MM.1S (cell line): Measurements from ENCODE around the gene PCGF3.

ENCODE experiments used
- DNase-seq: peaks from one replicate; pipeline ENCODE4 v3.0.0-alpha.2; 2015
- H2AFZ ChIP-seq: fragments of 300-600 bp; sonication (generic); 2 replicates; pipeline ENCODE4 v1.6.0; 2016; ENCODE audit warnings: antibody characterized with exemption, low read length
- H3F3A ChIP-seq: fragments of 300-600 bp; sonication (generic); 2 replicates; pipeline ENCODE4 v1.6.1; 2016; ENCODE audit warnings: mild to moderate bottlenecking, antibody characterized with exemption, low read length, moderate library complexity, mixed read lengths; ENCODE audit not compliant: insufficient read depth
- H3K27ac ChIP-seq: fragments of 300-600 bp; sonication (generic); 2 replicates; pipeline ENCODE4 v1.5.1; 2016; ENCODE audit warnings: mild to moderate bottlenecking, low read length
- H3K27me3 ChIP-seq: fragments of 300-600 bp; sonication (generic); replicated peaks from 2 replicates; pipeline ENCODE4 v1.6.0; 2016; ENCODE audit warnings: low read length; ENCODE audit not compliant: insufficient read depth
- H3K36me3 ChIP-seq: fragments of 300-600 bp; sonication (generic); replicated peaks from 2 replicates; pipeline ENCODE4 v1.6.1; 2016; ENCODE audit warnings: mild to moderate bottlenecking, low read length, mixed read lengths; ENCODE audit not compliant: insufficient read depth
- H3K4me1 ChIP-seq: fragments of 300-600 bp; sonication (generic); 2 replicates; pipeline ENCODE4 v1.6.1; 2016; ENCODE audit warnings: low read length, mixed read lengths
- H3K4me2 ChIP-seq: fragments of 300-600 bp; sonication (generic); 2 replicates; pipeline ENCODE4 v1.6.0; 2016; ENCODE audit warnings: low read depth, low read length
- H3K4me3 ChIP-seq: fragments of 300-600 bp; sonication (generic); 2 replicates; pipeline ENCODE4 v1.5.1; 2016; ENCODE audit warnings: low read length, mixed read lengths
- H3K79me2 ChIP-seq: fragments of 300-600 bp; sonication (generic); 2 replicates; pipeline ENCODE4 v1.6.1; 2016; ENCODE audit warnings: mixed run types, low read length, mixed read lengths
- H3K9ac ChIP-seq: fragments of 300-600 bp; sonication (generic); 2 replicates; pipeline ENCODE4 v1.6.1; 2016; ENCODE audit warnings: low read length, mixed read lengths
- H3K9me2 ChIP-seq: fragments of 300-600 bp; sonication (generic); replicated peaks from 2 replicates; pipeline ENCODE4 v1.6.1; 2016; ENCODE audit warnings: mild to moderate bottlenecking, low read length, mixed read lengths; ENCODE audit not compliant: insufficient read depth
- H3K9me3 ChIP-seq: fragments of 300-600 bp; sonication (generic); replicated peaks from 2 replicates; pipeline ENCODE4 v1.6.1; 2016; ENCODE audit warnings: mild to moderate bottlenecking, low read length, mixed read lengths; ENCODE audit not compliant: insufficient read depth
- H4K20me1 ChIP-seq: fragments of 300-600 bp; sonication (generic); 2 replicates; pipeline ENCODE4 v1.6.1; 2016; ENCODE audit warnings: mild to moderate bottlenecking, low read length, moderate library complexity, mixed read lengths; ENCODE audit not compliant: insufficient read depth
- CTCF ChIP-seq: fragments of 300-600 bp; sonication (generic); IDR thresholded peaks from 2 replicates; pipeline ENCODE4 v1.5.1; 2016; ENCODE audit warnings: antibody characterized with exemption, low read length, mixed read lengths
- EZH2 ChIP-seq: fragments of 300-600 bp; sonication (generic); optimal IDR thresholded peaks from 2 replicates; pipeline ENCODE3; 2017; ENCODE audit warnings: low read depth, mild to moderate bottlenecking, antibody characterized with exemption, low read length, mixed read lengths
- EZH2phosphoT487 ChIP-seq: fragments of 300-600 bp; sonication (generic); IDR thresholded peaks from 2 replicates; pipeline ENCODE4 v1.6.1; 2018; ENCODE audit warnings: antibody characterized with exemption, low read length

Gene PCGF3

GRCh38 chr4:744212-744841 lies 38.7 kb downstream of the PCGF3 start:
- Histone ChIP-seq H3K4me1 (no peaks in the 10 kb centered on the region), H4K20me1 (no peaks in the 10 kb centered on the region), H3K9me3 (no peaks in the 10 kb centered on the region), H3K27ac (no peak overlapping the region), H3K79me2 (no peaks in the 10 kb centered on the region), H3F3A (no peaks in the 10 kb centered on the region), H3K4me3 (no peak overlapping the region), H3K36me3 (no peaks in the 10 kb centered on the region), H2AFZ (no peak overlapping the region), H3K9ac (no peak overlapping the region), H3K4me2 (no peak overlapping the region), H3K27me3 (no peaks in the 10 kb centered on the region), H3K9me2 (no peaks in the 10 kb centered on the region)
- no peak for DNase-seq
- no peak for TF ChIP-seq EZH2
- no peak for TF ChIP-seq CTCF
- TF ChIP-seq EZH2phosphoT487: no peak

- TF ChIP-seq EZH2phosphoT487 (no peak), CTCF (no peak), EZH2 (no peak)
- H3K36me3 ChIP-seq: no peaks in the 10 kb centered on the region
- H3K4me3 ChIP-seq: no peak overlapping the region
- no peaks in the 10 kb centered on the region for H4K20me1 ChIP-seq
- H3F3A ChIP-seq: no peaks in the 10 kb centered on the region
- no peaks in the 10 kb centered on the region for H3K4me1 ChIP-seq
- DNase-seq: no peak
- no peak overlapping the region for H2AFZ ChIP-seq
- no peak overlapping the region for H3K27ac ChIP-seq
- H3K9me3 ChIP-seq: no peaks in the 10 kb centered on the region
- no peak overlapping the region for H3K9ac ChIP-seq
- no peaks in the 10 kb centered on the region for H3K27me3 ChIP-seq
- H3K9me2 ChIP-seq: no peaks in the 10 kb centered on the region
- no peak overlapping the region for H3K4me2 ChIP-seq
- H3K79me2 ChIP-seq: no peaks in the 10 kb centered on the region
Measured at GRCh38 chr4:747546-748170, 42.0 kb downstream of the PCGF3 start.

GRCh38 chr4:748461-748860 lies 42.8 kb downstream of the PCGF3 start:
- H3K9ac ChIP-seq: no peak overlapping the region
- H4K20me1 ChIP-seq: no peaks in the 10 kb centered on the region
- no peak overlapping the region for H2AFZ ChIP-seq
- H3K4me1 ChIP-seq: no peaks in the 10 kb centered on the region
- DNase-seq: no peak
- H3K27me3 ChIP-seq: no peaks in the 10 kb centered on the region
- no peak for TF ChIP-seq EZH2phosphoT487
- TF ChIP-seq CTCF: no peak
- no peak for TF ChIP-seq EZH2
- no peaks in the 10 kb centered on the region for H3K36me3 ChIP-seq
- H3F3A ChIP-seq: no peaks in the 10 kb centered on the region
- H3K9me2 ChIP-seq: no peaks in the 10 kb centered on the region
- no peaks in the 10 kb centered on the region for H3K9me3 ChIP-seq
- H3K27ac ChIP-seq: no peak overlapping the region
- H3K4me3 ChIP-seq: no peak overlapping the region
- no peak overlapping the region for H3K4me2 ChIP-seq
- no peaks in the 10 kb centered on the region for H3K79me2 ChIP-seq
